EH (cell line): ENCODE results near the gene SEPSECS.

Source experiments
- DNase-seq: peaks from one replicate; pipeline ENCODE4 v3.0.0-alpha.2; 2015; ENCODE audit warnings: low read depth

SEPSECS gene

GRCh38 chr4:25155947-25156346 lies 4.3 kb downstream of the SEPSECS start:
- DNase-seq, result no peak

GRCh38 chr4:25154594-25155265 lies 5.5 kb downstream of the SEPSECS start:
- DNase-seq, result no peak

- no peak for DNase-seq
These were observed 14.2 kb downstream of the SEPSECS start for GRCh38 chr4:25146076-25146475.

- peak; percentile 39 for DNase-seq
These were observed 15.3 kb downstream of the SEPSECS start for GRCh38 chr4:25144870-25145481.

GRCh38 chr4:25142468-25142867 lies 17.8 kb downstream of the SEPSECS start:
- no peak for DNase-seq

- no peak for DNase-seq
These were observed 18.7 kb downstream of the SEPSECS start for GRCh38 chr4:25141592-25141991.

GRCh38 chr4:25133132-25133531 lies 27.1 kb downstream of the SEPSECS start:
- DNase-seq, result no peak

- DNase-seq, result no peak
These were observed 28.3 kb downstream of the SEPSECS start for GRCh38 chr4:25131926-25132325.

GRCh38 chr4:25131381-25131780 lies 28.9 kb downstream of the SEPSECS start:
- DNase-seq, result no peak

- peak; percentile 7 for DNase-seq
These were observed 30.3 kb downstream of the SEPSECS start for GRCh38 chr4:25129917-25130316.

- peak; percentile 7 for DNase-seq
These were observed 31.6 kb downstream of the SEPSECS start for GRCh38 chr4:25128671-25129070.

- DNase-seq, result no peak
These were observed 37.0 kb downstream of the SEPSECS start for GRCh38 chr4:25123236-25123635.

- no peak for DNase-seq
These were observed 39.9 kb downstream of the SEPSECS start for GRCh38 chr4:25120146-25120940.

- no peak for DNase-seq
These were observed 42.4 kb downstream of the SEPSECS start for GRCh38 chr4:25117716-25118472.

GRCh38 chr4:25117274-25117673 lies 43.0 kb downstream of the SEPSECS start:
- DNase-seq, result no peak

GRCh38 chr4:25113915-25114904 lies 46.0 kb downstream of the SEPSECS start:
- peak; percentile 65 for DNase-seq

- DNase-seq, result no peak
These were observed 47.3 kb downstream of the SEPSECS start for GRCh38 chr4:25112995-25113380.

GRCh38 chr4:25112366-25112994 lies 47.8 kb downstream of the SEPSECS start:
- no peak for DNase-seq

- no peak for DNase-seq
These were observed 48.5 kb downstream of the SEPSECS start for GRCh38 chr4:25111648-25112196.
